HFF-Myc (cell line): ENCODE measurements around the gene MRPL32.

Source experiments
- DNase-seq: peaks from one replicate; pipeline ENCODE4 v3.0.0-alpha.2; 2011; ENCODE audit warnings: low read depth; ENCODE audit errors: extremely low read depth
- H3K4me3 ChIP-seq: replicated peaks from 2 replicates; pipeline ENCODE4 v1.5.1; 2011; ENCODE audit warnings: low read depth, mild to moderate bottlenecking, control low read depth, low read length
- TF ChIP-seq, protein P1 (sequence below): IDR thresholded peaks from 2 replicates; pipeline ENCODE4 v1.5.1; 2012; ENCODE audit warnings: mild to moderate bottlenecking, low read depth, low read length, control low read depth; ENCODE audit errors: missing control alignments

MRPL32 gene

DNA sequence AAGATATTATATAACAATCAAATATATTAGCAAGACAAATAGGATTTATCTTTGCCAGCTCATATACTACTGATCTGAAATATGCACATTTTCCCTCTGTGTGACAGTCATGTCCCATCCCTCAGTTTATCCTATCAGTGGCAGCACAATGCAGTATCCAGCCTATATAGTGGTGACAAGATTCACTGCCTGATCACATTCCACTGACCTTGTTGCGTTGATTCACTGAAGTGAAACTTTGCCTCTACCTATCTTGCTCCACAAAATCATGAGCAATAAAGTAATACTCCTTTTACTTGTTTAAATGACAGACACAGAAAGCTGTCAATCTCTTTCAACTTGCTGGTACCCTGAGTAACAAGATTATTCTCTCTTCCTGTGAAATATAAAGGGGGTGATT, 6.5 kb upstream of the MRPL32 start:
- TF ChIP-seq, protein P1, sequence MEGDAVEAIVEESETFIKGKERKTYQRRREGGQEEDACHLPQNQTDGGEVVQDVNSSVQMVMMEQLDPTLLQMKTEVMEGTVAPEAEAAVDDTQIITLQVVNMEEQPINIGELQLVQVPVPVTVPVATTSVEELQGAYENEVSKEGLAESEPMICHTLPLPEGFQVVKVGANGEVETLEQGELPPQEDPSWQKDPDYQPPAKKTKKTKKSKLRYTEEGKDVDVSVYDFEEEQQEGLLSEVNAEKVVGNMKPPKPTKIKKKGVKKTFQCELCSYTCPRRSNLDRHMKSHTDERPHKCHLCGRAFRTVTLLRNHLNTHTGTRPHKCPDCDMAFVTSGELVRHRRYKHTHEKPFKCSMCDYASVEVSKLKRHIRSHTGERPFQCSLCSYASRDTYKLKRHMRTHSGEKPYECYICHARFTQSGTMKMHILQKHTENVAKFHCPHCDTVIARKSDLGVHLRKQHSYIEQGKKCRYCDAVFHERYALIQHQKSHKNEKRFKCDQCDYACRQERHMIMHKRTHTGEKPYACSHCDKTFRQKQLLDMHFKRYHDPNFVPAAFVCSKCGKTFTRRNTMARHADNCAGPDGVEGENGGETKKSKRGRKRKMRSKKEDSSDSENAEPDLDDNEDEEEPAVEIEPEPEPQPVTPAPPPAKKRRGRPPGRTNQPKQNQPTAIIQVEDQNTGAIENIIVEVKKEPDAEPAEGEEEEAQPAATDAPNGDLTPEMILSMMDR, result no peak

DNA sequence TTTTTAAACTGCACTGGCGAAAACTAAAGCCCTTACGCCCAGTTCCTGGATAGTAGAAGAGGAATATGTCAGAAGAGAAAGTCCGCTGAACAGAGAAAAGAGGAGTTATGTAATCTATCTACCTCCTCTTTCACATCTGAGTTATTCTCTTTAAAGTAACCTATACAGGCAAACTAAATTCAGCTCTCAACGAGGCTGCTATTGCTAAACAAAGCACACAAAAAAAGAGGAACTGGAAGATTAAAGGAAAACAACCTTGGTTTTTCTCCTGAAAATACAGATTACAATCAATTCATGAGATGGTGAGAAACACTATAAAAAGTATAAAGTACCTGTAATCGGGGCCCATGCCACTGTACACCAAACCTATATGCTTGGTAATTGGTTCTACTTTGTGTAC, 6.0 kb upstream of the MRPL32 start:
- no peak for DNase-seq
- TF ChIP-seq, protein P1, result no peak

More for the DNA sequence above, 6.5 kb upstream of the MRPL32 start:
- DNase-seq, result no peak
- no peak overlapping the region for H3K4me3 ChIP-seq

DNA sequence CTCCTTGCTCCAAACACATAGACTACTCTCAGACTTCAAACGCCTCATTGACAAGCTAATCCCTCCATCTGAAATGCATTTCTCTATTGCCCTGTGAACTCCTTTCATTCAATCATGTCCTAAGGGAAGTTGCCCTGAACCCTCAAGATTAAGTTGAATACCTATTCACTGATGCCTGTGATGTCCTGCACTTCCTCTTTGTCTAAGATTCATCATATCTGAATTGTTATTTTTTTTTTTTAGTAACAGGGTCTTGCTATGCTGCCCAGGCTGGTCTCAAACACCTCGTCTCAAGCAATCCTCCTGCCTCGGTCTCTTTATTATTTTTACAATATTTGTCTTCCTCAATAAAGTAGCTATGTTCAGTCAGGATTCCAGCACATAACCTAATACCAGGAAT, 3.4 kb upstream of the MRPL32 start:
- TF ChIP-seq, protein P1, result no peak
- H3K4me3 ChIP-seq, result no peak overlapping the region
- DNase-seq, result no peak

More for the DNA sequence above, 6.0 kb upstream of the MRPL32 start:
- no peak overlapping the region for H3K4me3 ChIP-seq

DNA sequence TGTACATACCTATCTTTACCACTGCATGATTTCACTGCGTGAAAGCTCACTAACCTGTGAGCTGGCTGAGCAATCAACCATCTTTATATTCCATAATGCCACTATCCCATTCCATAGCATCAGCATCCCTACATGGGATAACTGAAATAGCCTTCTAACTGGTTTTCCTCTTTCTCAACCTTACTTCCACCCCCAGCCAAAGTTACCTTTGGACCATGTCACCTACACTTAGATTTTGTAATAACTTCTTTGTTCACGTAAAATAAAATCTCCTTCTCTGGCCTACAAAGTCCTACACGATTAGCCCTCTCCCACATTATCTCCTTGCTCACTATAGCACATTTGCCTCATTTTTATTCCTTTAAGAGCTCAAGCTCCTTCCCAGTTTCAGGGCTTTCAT, 2.7 kb upstream of the MRPL32 start:
- TF ChIP-seq, protein P1, result no peak
- DNase-seq, result no peak
- peak overlapping the region; percentile 84; the same call in 1 of the 2 replicates for H3K4me3 ChIP-seq

DNA sequence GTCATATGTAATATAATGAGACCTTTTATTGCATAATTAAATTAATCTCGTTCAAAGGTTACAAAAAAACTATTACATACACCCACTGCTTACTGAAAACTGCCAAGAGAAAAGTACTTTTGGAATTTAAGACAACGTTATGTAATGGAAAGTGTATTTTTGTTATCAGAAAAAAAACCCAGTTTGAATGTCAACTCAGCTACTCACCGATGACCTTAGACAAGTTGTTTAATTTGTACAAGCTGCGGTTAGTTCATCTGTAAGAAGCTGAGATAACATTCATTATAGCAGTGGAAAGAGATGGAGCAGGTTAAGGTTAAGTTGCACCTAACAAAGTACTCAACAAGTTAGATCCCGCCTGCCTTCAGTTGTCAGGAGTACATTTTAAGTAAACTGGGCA, 1.3 kb upstream of the MRPL32 start:
- peak overlapping the region; percentile 84 for H3K4me3 ChIP-seq
- TF ChIP-seq, protein P1, result no peak
- no peak for DNase-seq

DNA sequence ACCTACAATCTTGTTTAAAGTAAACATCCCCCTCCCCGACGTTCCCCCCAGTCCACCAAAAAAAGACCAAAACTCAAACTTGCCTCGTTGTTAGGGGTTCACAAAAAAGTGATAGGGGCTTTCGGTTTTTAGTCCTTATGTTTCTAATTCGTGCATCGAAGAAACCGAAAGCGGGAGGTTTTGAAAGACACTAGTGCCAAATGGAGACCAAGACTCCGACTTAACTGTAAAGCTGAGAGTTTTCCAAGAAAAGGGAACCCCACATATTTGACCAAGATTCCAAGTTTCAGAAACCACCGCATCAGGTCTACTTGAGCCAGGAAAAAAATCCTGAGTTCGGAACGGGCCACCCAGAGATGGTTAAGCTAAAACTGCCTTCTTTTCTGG, 736 bp upstream of the MRPL32 start:
- peak overlapping the region; percentile 84 for H3K4me3 ChIP-seq

More for the DNA sequence above, 736 bp upstream of the MRPL32 start:
- DNase-seq, result no peak
- TF ChIP-seq, protein P1, result no peak
